ENCODE results near the gene AMFR.
A peak's percentile ranks its signal among the peaks of the same experiment; 100 is the strongest.

The AMFR gene

GRCh38 chr16:56348168-56349085 is 76.9 kb downstream of the AMFR start:
- DNase-seq (ENCODE audit: low read depth, low spot score): no peak

- no peak for DNase-seq (ENCODE audit: low read depth, low spot score)
Measured at GRCh38 chr16:56347670-56348069, 77.7 kb downstream of the AMFR start.

GRCh38 chr16:56347166-56347565 is 78.2 kb downstream of the AMFR start:
- DNase-seq (ENCODE audit: low read depth, low spot score): peak; percentile 22

GRCh38 chr16:56346131-56346890 is 79.0 kb downstream of the AMFR start:
- DNase-seq (ENCODE audit: low read depth, low spot score): no peak

- DNase-seq (ENCODE audit: low read depth, low spot score): no peak
Measured at GRCh38 chr16:56345406-56346050, 79.8 kb downstream of the AMFR start.

GRCh38 chr16:56344518-56345405 is 80.6 kb downstream of the AMFR start:
- DNase-seq (ENCODE audit: low read depth, low spot score): peak; percentile 62

- no peak for DNase-seq (ENCODE audit: low read depth, low spot score)
Measured at GRCh38 chr16:56343661-56344517, 81.5 kb downstream of the AMFR start.

GRCh38 chr16:56341656-56342399 is 83.5 kb downstream of the AMFR start:
- peak; percentile 54 for DNase-seq (ENCODE audit: low read depth, low spot score)

GRCh38 chr16:56340864-56341365 is 84.4 kb downstream of the AMFR start:
- DNase-seq (ENCODE audit: low read depth, low spot score): no peak

- DNase-seq (ENCODE audit: low read depth, low spot score): no peak
Measured at GRCh38 chr16:56340416-56340815, 84.9 kb downstream of the AMFR start.

GRCh38 chr16:56339431-56340195 is 85.7 kb downstream of the AMFR start:
- DNase-seq (ENCODE audit: low read depth, low spot score): no peak

GRCh38 chr16:56338566-56339318 is 86.6 kb downstream of the AMFR start:
- DNase-seq (ENCODE audit: low read depth, low spot score): no peak

- DNase-seq (ENCODE audit: low read depth, low spot score): no peak
Measured at GRCh38 chr16:56337858-56338325, 87.5 kb downstream of the AMFR start.

GRCh38 chr16:56337131-56337857 is 88.1 kb downstream of the AMFR start:
- DNase-seq (ENCODE audit: low read depth, low spot score): no peak

- no peak for DNase-seq (ENCODE audit: low read depth, low spot score)
Measured at GRCh38 chr16:56336711-56337110, 88.6 kb downstream of the AMFR start.

GRCh38 chr16:56336071-56336688 is 89.2 kb downstream of the AMFR start:
- no peak for DNase-seq (ENCODE audit: low read depth, low spot score)

- no peak for DNase-seq (ENCODE audit: low read depth, low spot score)
Measured at GRCh38 chr16:56334761-56335160, 90.6 kb downstream of the AMFR start.

Data from ELF-1 (cell line).